ENCODE results near the gene TMEM150A.

TMEM150A gene

DNA sequence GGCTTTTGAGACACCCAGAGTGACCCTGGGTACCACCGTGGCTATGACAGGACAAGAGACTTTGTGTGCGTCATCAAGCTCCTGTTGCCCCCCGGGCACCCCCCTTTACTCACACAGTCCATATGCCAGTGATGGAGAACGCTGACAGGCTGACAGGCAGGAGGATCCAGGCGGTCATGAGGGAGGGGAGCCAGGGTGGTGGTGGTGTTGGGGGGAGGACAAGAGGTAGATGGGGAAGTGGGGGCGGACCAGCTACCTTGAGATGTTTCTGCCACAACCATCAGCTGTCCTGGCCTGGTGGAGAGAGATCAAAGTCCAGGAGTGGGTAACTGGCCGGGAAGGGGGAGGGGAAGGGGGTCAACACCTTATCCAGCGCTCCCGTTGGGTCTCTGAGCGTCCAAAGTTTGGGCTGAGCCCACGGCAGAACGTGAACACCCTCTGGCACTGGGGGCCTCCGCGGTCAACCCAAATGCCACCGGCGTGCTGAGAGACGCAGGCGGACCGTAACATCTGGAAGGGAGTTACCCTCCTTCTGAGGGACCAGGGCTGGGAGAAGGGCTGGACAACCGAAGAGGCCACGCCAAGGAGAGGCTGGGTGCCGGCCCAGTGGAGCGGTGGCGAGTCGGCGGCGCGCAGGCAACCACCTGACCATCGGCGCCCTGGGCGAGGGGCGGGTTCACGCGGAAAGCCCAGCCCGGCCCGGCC, 575 bp downstream of the TMEM150A start:
- TF ChIP-seq, protein P1, sequence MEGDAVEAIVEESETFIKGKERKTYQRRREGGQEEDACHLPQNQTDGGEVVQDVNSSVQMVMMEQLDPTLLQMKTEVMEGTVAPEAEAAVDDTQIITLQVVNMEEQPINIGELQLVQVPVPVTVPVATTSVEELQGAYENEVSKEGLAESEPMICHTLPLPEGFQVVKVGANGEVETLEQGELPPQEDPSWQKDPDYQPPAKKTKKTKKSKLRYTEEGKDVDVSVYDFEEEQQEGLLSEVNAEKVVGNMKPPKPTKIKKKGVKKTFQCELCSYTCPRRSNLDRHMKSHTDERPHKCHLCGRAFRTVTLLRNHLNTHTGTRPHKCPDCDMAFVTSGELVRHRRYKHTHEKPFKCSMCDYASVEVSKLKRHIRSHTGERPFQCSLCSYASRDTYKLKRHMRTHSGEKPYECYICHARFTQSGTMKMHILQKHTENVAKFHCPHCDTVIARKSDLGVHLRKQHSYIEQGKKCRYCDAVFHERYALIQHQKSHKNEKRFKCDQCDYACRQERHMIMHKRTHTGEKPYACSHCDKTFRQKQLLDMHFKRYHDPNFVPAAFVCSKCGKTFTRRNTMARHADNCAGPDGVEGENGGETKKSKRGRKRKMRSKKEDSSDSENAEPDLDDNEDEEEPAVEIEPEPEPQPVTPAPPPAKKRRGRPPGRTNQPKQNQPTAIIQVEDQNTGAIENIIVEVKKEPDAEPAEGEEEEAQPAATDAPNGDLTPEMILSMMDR (IDR thresholded peaks at IDR 0.05; ENCODE audit: low read depth, low read length) = no peak
- H3K4me3 ChIP-seq (ENCODE audit: low read depth, low read length) = peak overlapping the region; percentile 84

DNA sequence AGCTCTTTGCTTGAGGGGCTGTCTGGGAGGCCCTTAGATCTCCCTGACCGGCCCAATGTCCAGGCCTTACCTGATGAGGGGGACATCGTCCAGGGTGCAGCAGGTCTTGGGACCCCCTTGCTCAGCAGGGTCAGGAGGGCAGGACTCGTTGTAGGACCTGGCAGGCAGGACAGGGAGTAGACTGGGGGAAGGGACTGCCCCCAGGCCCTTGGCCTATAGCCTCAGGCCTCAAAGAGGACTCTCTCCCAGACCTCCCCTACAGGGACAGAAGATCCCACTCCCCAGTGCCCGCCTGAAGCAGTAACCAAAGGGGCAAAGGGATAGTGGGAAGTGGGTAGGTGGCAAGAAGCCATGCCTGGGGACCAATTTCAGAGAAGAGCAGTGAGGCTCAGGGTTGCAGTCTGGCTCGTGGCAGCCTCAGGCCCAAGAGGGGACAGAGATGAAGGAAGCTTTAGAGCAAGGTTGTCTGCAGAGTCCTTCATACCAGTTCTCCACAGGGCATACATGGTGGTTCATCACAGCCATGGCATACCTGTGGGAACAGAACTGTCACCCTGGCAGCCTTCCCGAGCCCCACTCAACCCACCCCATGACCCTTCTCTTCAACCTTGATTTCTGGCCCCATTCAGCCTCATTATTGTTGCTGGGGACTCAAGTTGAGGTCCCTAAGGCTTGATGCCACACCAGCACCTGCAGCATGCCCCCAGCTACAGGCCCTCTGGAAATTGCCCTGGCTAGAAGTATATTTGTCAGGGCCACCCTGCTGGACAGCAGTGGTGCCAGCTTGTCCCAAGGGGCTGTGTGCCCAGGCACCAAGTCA, 1.3 kb downstream of the TMEM150A start:
- H3K4me3 ChIP-seq (ENCODE audit: low read depth, low read length) = peak overlapping the region; percentile 84
- TF ChIP-seq, protein P1 (IDR thresholded peaks at IDR 0.05; ENCODE audit: low read depth, low read length) = no peak

DNA sequence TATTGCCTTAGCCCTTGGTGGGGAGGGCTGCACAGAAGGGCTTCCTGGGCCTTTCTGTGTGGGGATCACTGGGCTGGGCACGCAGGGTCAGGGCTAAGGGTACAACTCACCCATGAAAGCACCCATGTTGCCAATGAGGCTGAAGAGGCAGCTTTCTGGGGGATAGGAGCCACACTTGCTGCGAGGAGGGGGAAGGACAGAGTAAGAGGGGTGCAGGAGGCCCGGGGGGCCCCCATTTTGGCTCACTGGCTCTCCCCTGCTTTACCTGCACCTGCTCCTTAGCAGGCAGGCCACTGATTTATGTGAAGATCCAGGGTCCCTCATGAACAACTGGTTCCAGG, 2.3 kb downstream of the TMEM150A start:
- TF ChIP-seq, protein P1 (IDR thresholded peaks at IDR 0.05; ENCODE audit: low read depth, low read length) = no peak
- no peak overlapping the region for H3K4me3 ChIP-seq (ENCODE audit: low read depth, low read length)

DNA sequence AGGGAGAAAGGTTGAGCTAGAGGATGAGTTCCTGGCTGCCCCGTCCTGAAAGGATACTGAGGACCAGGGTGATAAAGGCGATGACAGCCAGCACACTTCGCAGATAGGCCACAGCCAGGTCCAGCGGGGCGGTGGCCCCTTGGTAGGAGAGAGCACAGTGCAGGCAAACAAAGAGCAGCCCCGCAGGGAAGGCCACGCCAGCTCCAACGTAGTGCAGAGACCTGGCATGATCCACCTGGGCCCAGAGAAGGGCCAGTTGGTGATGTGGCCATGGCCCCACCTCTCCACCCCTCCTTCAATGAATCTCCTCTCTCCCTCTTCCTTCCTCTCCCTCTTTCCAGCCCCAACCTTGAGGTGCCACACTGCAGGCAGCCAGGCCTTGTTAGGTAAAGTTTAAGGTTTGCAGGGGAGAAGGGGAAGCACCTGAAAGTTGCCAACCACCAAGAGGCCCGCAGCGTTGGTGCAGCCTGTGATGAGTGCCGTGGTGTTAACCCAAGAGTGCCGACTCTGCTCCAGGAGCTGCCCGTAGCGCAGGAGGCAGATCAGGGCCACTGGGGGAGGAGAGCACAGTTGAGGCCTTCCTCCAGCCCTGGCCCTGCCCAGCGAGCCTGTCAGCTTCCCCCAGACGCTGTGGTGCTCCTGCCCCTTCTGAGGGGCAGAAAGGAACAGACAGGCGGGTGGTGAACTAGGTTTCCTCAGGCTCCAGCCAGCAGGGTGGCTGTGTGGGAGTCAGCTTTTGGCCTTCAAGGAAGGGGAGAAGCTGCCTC, 2.8 kb downstream of the TMEM150A start:
- TF ChIP-seq, protein P1 (IDR thresholded peaks at IDR 0.05; ENCODE audit: low read depth, low read length) = no peak
- no peak overlapping the region for H3K4me3 ChIP-seq (ENCODE audit: low read depth, low read length)

DNA sequence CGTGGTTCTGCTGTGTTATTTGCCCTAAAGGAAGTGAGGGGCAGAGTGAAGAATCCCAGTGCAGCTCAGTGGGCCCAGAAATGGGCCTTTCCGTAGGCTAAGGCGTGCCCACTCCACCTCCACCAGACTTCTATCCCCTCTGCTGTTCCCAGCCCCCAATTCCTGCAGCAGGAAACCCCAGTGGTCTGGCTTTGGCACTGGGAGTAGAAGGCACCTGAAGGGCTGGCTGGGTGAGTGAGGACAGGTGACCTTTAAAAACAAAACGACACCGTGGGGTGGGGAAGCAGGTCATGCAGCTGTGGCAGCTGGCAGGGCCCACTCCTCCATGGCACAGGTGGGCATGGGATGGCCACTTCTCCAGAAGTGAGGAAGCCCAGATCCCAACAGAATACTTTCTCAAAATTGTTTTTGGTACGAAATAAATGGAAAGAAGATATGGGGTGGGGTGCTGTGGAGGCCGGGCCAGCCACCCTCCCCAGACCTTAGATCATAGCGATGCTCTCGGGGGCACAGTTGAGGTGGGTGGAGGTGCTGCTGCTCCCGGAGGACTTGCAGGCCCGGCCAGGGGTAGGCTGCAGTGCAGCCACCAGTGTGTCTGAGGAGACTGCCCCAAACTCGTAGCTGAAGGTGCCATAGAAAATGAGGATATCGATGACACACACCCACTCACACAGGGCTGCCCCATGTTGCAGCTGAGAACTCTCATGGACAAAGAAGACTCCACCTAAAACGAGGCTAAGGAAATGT, 3.7 kb downstream of the TMEM150A start:
- no peak overlapping the region for H3K4me3 ChIP-seq (ENCODE audit: low read depth, low read length)
- TF ChIP-seq, protein P1 (IDR thresholded peaks at IDR 0.05; ENCODE audit: low read depth, low read length) = no peak

DNA sequence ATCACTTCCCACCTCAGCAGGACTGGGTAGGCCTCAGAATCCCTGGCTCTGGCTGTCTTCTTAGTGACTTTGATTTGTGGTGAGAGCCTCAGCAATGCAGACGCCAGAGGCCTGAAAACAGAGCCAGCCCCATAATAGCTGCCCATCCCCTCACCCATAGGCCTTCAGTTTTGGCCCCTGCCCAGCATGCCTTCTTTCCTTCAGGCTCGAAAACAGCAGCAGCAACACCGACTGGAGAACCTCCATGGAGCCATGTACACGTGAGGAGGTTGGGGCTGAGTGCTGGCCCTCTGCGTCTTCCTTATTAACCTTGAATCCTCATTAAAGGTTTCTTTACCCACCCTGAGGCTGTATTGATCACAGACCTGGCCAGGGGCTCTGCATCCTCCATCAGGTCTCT, 5.3 kb downstream of the TMEM150A start:
- H3K4me3 ChIP-seq (ENCODE audit: low read depth, low read length) = no peak overlapping the region
- TF ChIP-seq, protein P1 (IDR thresholded peaks at IDR 0.05; ENCODE audit: low read depth, low read length) = no peak
